ENCODE measurements around the gene PBRM1.
A peak's percentile ranks its signal among the peaks of the same experiment; 100 is the strongest.
"Not testable (repeated sequence)": the region's sequence is repeated elsewhere in the genome, so short reads cannot be mapped to it uniquely, and the experiment has no call there.

PBRM1 gene

GRCh38 chr3:52704611-52705437 is 19.1 kb upstream of the PBRM1 start:
- peak; percentile 30 to 46 for DNase-seq

GRCh38 chr3:52703341-52703740 is 17.6 kb upstream of the PBRM1 start:
- DNase-seq = no peak

GRCh38 chr3:52697632-52697965 is 11.9 kb upstream of the PBRM1 start:
- DNase-seq = no peak

GRCh38 chr3:52696830-52697631 is 11.3 kb upstream of the PBRM1 start:
- no peak for DNase-seq

- DNase-seq = no peak
These were observed 10.3 kb upstream of the PBRM1 start for GRCh38 chr3:52695798-52696671.

GRCh38 chr3:52694528-52695189 is 8.9 kb upstream of the PBRM1 start:
- DNase-seq = no peak

- DNase-seq = no peak
These were observed 7.4 kb upstream of the PBRM1 start for GRCh38 chr3:52693071-52693470.

GRCh38 chr3:52690560-52690959 is 4.8 kb upstream of the PBRM1 start:
- no peak for DNase-seq

- no peak for DNase-seq
These were observed 3.4 kb upstream of the PBRM1 start for GRCh38 chr3:52689151-52689550.

- DNase-seq = no peak
These were observed 2.6 kb upstream of the PBRM1 start for GRCh38 chr3:52688266-52688665.

- DNase-seq = peak; percentile 54 to 92
These were observed 416 bp downstream of the PBRM1 start for GRCh38 chr3:52685285-52685708.

- DNase-seq = no peak
These were observed 1.5 kb downstream of the PBRM1 start for GRCh38 chr3:52684184-52684583.

- DNase-seq = no peak
These were observed 2.1 kb downstream of the PBRM1 start for GRCh38 chr3:52683611-52684010.

GRCh38 chr3:52682016-52682415 is 3.7 kb downstream of the PBRM1 start:
- DNase-seq = peak in 1 of 2 experiments; percentile 3

GRCh38 chr3:52681596-52681995 is 4.1 kb downstream of the PBRM1 start:
- no peak for DNase-seq

- no peak for DNase-seq
These were observed 5.9 kb downstream of the PBRM1 start for GRCh38 chr3:52679811-52680210.

GRCh38 chr3:52679199-52679538 is 6.5 kb downstream of the PBRM1 start:
- DNase-seq = no peak

GRCh38 chr3:52678265-52679198 is 7.2 kb downstream of the PBRM1 start:
- no peak for DNase-seq

GRCh38 chr3:52676201-52676600 is 9.5 kb downstream of the PBRM1 start:
- DNase-seq = not testable (repeated sequence)

- DNase-seq = no peak
These were observed 14.0 kb downstream of the PBRM1 start for GRCh38 chr3:52671676-52672075.

All from NCI-H526 (cell line).